Peyer's patch (tissue), 4 donors: ENCODE measurements around the gene RNF224. TPM values are rescaled to one million over a fixed set of nuclear protein-coding genes. Genes with fewer than 3 reads are reported as not detected.

ENCODE experiments used
- DNase-seq, 3 donors: peaks; one replicate each; pipeline ENCODE4 v3.0.0-alpha.2; 2017 to 2019
- H3K27ac ChIP-seq, 4 donors: fragments of 200-600 bp; sonication (generic); one replicate each; pipeline ENCODE4 v1.5.1; 2016 to 2019
- H3K27me3 ChIP-seq, 2 donors: fragments of 200-600 bp; sonication (generic); one replicate each; pipeline ENCODE4 v1.5.1; 2019
- H3K36me3 ChIP-seq, 3 donors: fragments of 200-600 bp; sonication (generic); one replicate each; pipeline ENCODE4 v1.5.1; 2016 to 2019
- H3K4me1 ChIP-seq, 4 donors: fragments of 200-600 bp; sonication (generic); one replicate each; pipeline ENCODE4 v1.5.1; 2016 to 2019
- H3K4me3 ChIP-seq, 4 donors: fragments of 200-600 bp; sonication (generic); 1 replicate in 3 of 4; 2 replicates in 1 of 4; pipeline ENCODE4 v1.5.1; 2016 to 2019; ENCODE audit warnings: mild to moderate bottlenecking in 1 of 4
- H3K9me3 ChIP-seq, 4 donors: fragments of 200-600 bp; sonication (generic); one replicate each; pipeline ENCODE4 v1.5.1; 2016 to 2019; ENCODE audit warnings: mild to moderate bottlenecking in 1 of 4
- CTCF ChIP-seq, 6 experiments: fragments of 450-650 bp in 4 of 6; fragments of 200-600 bp in 2 of 6; sonication (generic) in 1 of 6; IDR thresholded peaks; one replicate each; pipeline ENCODE4 v1.5.1; 2017 to 2019; ENCODE audit warnings: antibody characterized with exemption in 6 of 6, mild to moderate bottlenecking in 3 of 6, moderate library complexity in 1 of 6
- POLR2A ChIP-seq, 2 donors: fragments of 450-650 bp; IDR thresholded peaks; one replicate each; pipeline ENCODE4 v1.5.1; 2017; ENCODE audit warnings: antibody characterized with exemption in 2 of 2, mild to moderate bottlenecking in 2 of 2, moderate library complexity in 2 of 2
- total RNA-seq, 4 donors: library from RNA; depleted of rRNA; stranded (reverse); fragments of >200 nt; gene quantifications; one replicate each; pipeline ENCODE4 v1.1.0, GENCODE V29; 2016

Gene RNF224
- total RNA-seq, 4 donors from 2014 or later, result not detected

GRCh38 chr9:137247135-137247915, 20.0 kb downstream of the RNF224 start:
- Histone ChIP-seq H3K27ac (no peak overlapping the region), H3K4me1 (peaks cover 0 to 18% (median 0%) of the 10 kb centered on the region in 4 donors), H3K27me3 (no peaks in the 10 kb centered on the region), H3K36me3 (peaks cover 0 to 14% (median 0%) of the 10 kb centered on the region in 3 donors), H3K9me3 (no peaks in the 10 kb centered on the region), H3K4me3 (no peak overlapping the region)
- DNase-seq, result no peak
- TF ChIP-seq POLR2A (IDR thresholded peaks at IDR 0.05) (no peak), CTCF (IDR thresholded peaks at IDR 0.05) (no peak)

- TF ChIP-seq POLR2A (IDR thresholded peaks at IDR 0.05) (no peak), CTCF (IDR thresholded peaks at IDR 0.05) (no peak)
- DNase-seq, result no peak
- Histone ChIP-seq H3K27ac (no peak overlapping the region), H3K9me3 (no peaks in the 10 kb centered on the region), H3K4me3 (no peak overlapping the region), H3K4me1 (peaks cover 0 to 13% (median 0%) of the 10 kb centered on the region in 4 donors), H3K36me3 (peaks cover 0 to 9% (median 0%) of the 10 kb centered on the region in 3 donors), H3K27me3 (no peaks in the 10 kb centered on the region)
Observed at GRCh38 chr9:137247916-137248175, 20.5 kb downstream of the RNF224 start.

- Histone ChIP-seq H3K36me3 (no peaks in the 10 kb centered on the region), H3K9me3 (no peaks in the 10 kb centered on the region), H3K27me3 (no peaks in the 10 kb centered on the region), H3K27ac (no peak overlapping the region), H3K4me3 (no peak overlapping the region), H3K4me1 (peaks cover 0 to 14% (median 5%) of the 10 kb centered on the region in 4 donors)
- TF ChIP-seq CTCF (IDR thresholded peaks at IDR 0.05) (no peak), POLR2A (IDR thresholded peaks at IDR 0.05) (no peak)
- no peak for DNase-seq
Observed at GRCh38 chr9:137250329-137251193, 23.3 kb downstream of the RNF224 start.

GRCh38 chr9:137251194-137251461, 23.8 kb downstream of the RNF224 start, which contains the start of gene STPG3:
Gene STPG3, plus strand, starts transcription at chr9:137251286. Its CDS starts 1 bp downstream, at chr9:137251287.
- Histone ChIP-seq H3K36me3 (no peaks in the 10 kb centered on the region), H3K9me3 (no peaks in the 10 kb centered on the region), H3K4me3 (no peak within 1 kb of the TSS), H3K27me3 (no peaks in the 10 kb centered on the region), H3K4me1 (peaks cover under 1 to 19% (median 7%) of the 10 kb centered on the region in 4 donors), H3K27ac (no peak within 1 kb of the TSS)
- TF ChIP-seq POLR2A (IDR thresholded peaks at IDR 0.05) (no peak), CTCF (IDR thresholded peaks at IDR 0.05) (no peak)
- no peak for DNase-seq

- H3K9me3 ChIP-seq, result no peaks in the 10 kb centered on the region
- H3K27ac ChIP-seq, result no peak overlapping the region
- H3K27me3 ChIP-seq, result no peaks in the 10 kb centered on the region
- peaks cover 4 to 24% (median 12%) of the 10 kb centered on the region in 4 donors for H3K4me1 ChIP-seq
- no peak for DNase-seq
- no peaks in the 10 kb centered on the region for H3K36me3 ChIP-seq
- TF ChIP-seq POLR2A (IDR thresholded peaks at IDR 0.05) (no peak), CTCF (IDR thresholded peaks at IDR 0.05) (no peak)
- H3K4me3 ChIP-seq, result no peak overlapping the region
Observed at GRCh38 chr9:137251490-137252268, 24.4 kb downstream of the RNF224 start.
